ENCODE measurements around the gene ZBTB18. TPM values are rescaled to one million over a fixed set of nuclear protein-coding genes. Genes with fewer than 3 reads are reported as not detected.
A peak's percentile ranks its signal among the peaks of the same experiment; 100 is the strongest.

Gene ZBTB18
- total and polyA plus RNA-seq, 2 of the 4 experiments (the other 2 are of a cell fraction), result 10.0 to 16.0 TPM

- Histone ChIP-seq H2BK20ac (ENCODE audit: low read depth, low read length) (no peak overlapping the region), H4K20me1 (ENCODE audit: insufficient read depth, low read length) (no peaks in the 10 kb centered on the region), H2AK9ac (replicated peaks; ENCODE audit: low read depth, low read length, poor library complexity) (no peak overlapping the region), H2AFZ (replicated peaks; ENCODE audit: low read length, poor library complexity) (no peak overlapping the region), H3K4me1 (ENCODE audit: control insufficient read depth, insufficient read depth, low read length) (no peaks in the 10 kb centered on the region), H2BK5ac (ENCODE audit: low read depth, low read length, poor library complexity, severe bottlenecking) (no peak overlapping the region), H3K79me1 (ENCODE audit: low read depth in 1 of 2, low read length in 2 of 2) (no peaks in the 10 kb centered on the region), H2AK5ac (ENCODE audit: low read depth, low read length) (no peak overlapping the region), H3K4ac (ENCODE audit: low read depth, low read length) (no peak overlapping the region), H3K4me3 (ENCODE audit: insufficient read depth, low read depth, low read length) (no peak overlapping the region), H3K4me2 (ENCODE audit: low read depth, low read length) (no peak overlapping the region), H3K56ac (ENCODE audit: extremely low read depth, insufficient read depth, low read length) (no peak overlapping the region), H3K27ac (ENCODE audit: insufficient read depth, low read length) (no peak overlapping the region), H2BK15ac (ENCODE audit: low read depth, low read length) (no peak overlapping the region), H4K5ac (ENCODE audit: low read depth, low read length) (no peak overlapping the region), H3K9me1 (ENCODE audit: insufficient read depth, low read length) (no peaks in the 10 kb centered on the region), H3K9me3 (ENCODE audit: control insufficient read depth, insufficient read depth, low read length) (no peaks in the 10 kb centered on the region), H4K8ac (ENCODE audit: low read depth in 2 of 2, low read length in 2 of 2) (no peak overlapping the region), H3K14ac (replicated peaks; ENCODE audit: low read depth, low read length) (no peak overlapping the region), H3K18ac (ENCODE audit: low read depth, low read length) (no peak overlapping the region), H3K9ac (ENCODE audit: low read depth, low read length) (no peak overlapping the region), H3K36me3 (ENCODE audit: control insufficient read depth, insufficient read depth, low read length) (no peaks in the 10 kb centered on the region), H3K27me3 (ENCODE audit: control insufficient read depth, insufficient read depth, low read length) (peaks cover 17% of the 10 kb centered on the region), H4K91ac (ENCODE audit: insufficient read depth, low read depth, low read length) (no peak overlapping the region), H3K23ac (ENCODE audit: low read depth, low read length) (no peak overlapping the region), H2BK120ac (ENCODE audit: low read depth, low read length) (no peak overlapping the region)
- dilution Hi-C loops (cut with HindIII; ENCODE audit: low sequenced_read_pairs, unreplicated experiment) (no loop called here), in situ Hi-C loops (cut with MboI; ENCODE audit: low sequenced_read_pairs) (no loop called here), intact Hi-C loops (cut with micrococcal nuclease) (no loop called here)
- POLR2A ChIA-PET (ENCODE audit: unreplicated experiment), result no interaction called here
- WGBS, 2 experiments (ENCODE audit: extremely low coverage in 2 of 2, insufficient read length in 1 of 2), result no CpG with 5 or more reads among the region's 2 CpGs
- no TSS peak for BruUV-seq (replicated peaks)
- peak; percentile 27 for DNase-seq
- TF ChIP-seq NFE2L2 (IDR thresholded peaks at IDR 0.05; ENCODE audit: low read depth, low read length) (no peak), CHD1 (IDR thresholded peaks at IDR 0.05; ENCODE audit: low read depth, low read length) (no peak), RCOR1 (IDR thresholded peaks at IDR 0.05; ENCODE audit: insufficient replicate concordance, low read length) (no peak), CEBPB (IDR thresholded peaks at IDR 0.05; ENCODE audit: low read depth, low read length) (0 out of 2 replicates have a peak, but pooled peaks have one; percentile 52), SMC3 (IDR thresholded peaks at IDR 0.05; ENCODE audit: low read depth, low read length) (no peak)
- no peak; the same call in 1 of the 2 replicates for ATAC-seq (ENCODE audit: low read depth)
- CTCF ChIA-PET, result no interaction called here
These were observed 28.8 kb upstream of the ZBTB18 start for GRCh38 chr1:244022311-244022710.

Data from IMR-90 (cell line).